OCI-LY7 (cell line): Measurements from ENCODE around the gene SLC27A6. TPM values are rescaled to one million over a fixed set of nuclear protein-coding genes. Genes with fewer than 3 reads are reported as not detected.
"Not testable (repeated sequence)": the region's sequence is repeated elsewhere in the genome, so short reads cannot be mapped to it uniquely, and the experiment has no call there.

Source experiments
- BruUV-seq: library from RNA; stranded (reverse); fragments of 400-500 nt; replicated peaks from 2 replicates; lab custom pipeline; 2021; lab: Mats Ljungman, UMichigan
- CTCF ChIA-PET: fragments of 300-600 bp; sonication (Branson Sonifier 250); formaldehyde crosslinking; loops from one replicate; lab custom pipeline; 2022; ENCODE audit warnings: antibody characterized with exemption; ENCODE audit not compliant: unreplicated experiment; lab: Charles Lee
- POLR2A ChIA-PET: fragments of 300-600 bp; sonication (Branson Sonifier 250); formaldehyde crosslinking; loops from one replicate; lab custom pipeline; 2022; ENCODE audit warnings: antibody characterized with exemption; lab: Charles Lee
- DNase-seq: peaks from one replicate; pipeline ENCODE4 v3.0.0-alpha.2; 2015; ENCODE audit warnings: low spot score
- H2AFZ ChIP-seq: fragments of 200-600 bp; sonication (generic), shearing (Covaris generic); 2 replicates; pipeline ENCODE4 v1.6.1; 2014; ENCODE audit warnings: mild to moderate bottlenecking, antibody characterized with exemption, low read length, moderate library complexity
- H3K27ac ChIP-seq: fragments of 200-600 bp; sonication (generic); 2 replicates; pipeline ENCODE4 v1.5.1; 2014; ENCODE audit warnings: mixed run types, low read depth, mild to moderate bottlenecking, moderate library complexity, low read length, inconsistent platforms; ENCODE audit not compliant: poor library complexity, severe bottlenecking
- H3K36me3 ChIP-seq: fragments of 200-600 bp; sonication (generic); 2 replicates; pipeline ENCODE4 v1.6.1; 2014; ENCODE audit warnings: mild to moderate bottlenecking, antibody characterized with exemption, low read length, moderate library complexity, mixed read lengths; ENCODE audit not compliant: insufficient read depth
- H3K4me1 ChIP-seq: fragments of 200-600 bp; sonication (generic); 2 replicates; pipeline ENCODE4 v1.5.1; 2014; ENCODE audit warnings: mild to moderate bottlenecking, low read length; ENCODE audit not compliant: insufficient read depth, poor library complexity, severe bottlenecking
- H3K4me2 ChIP-seq: fragments of 200-600 bp; sonication (generic); 2 replicates; pipeline ENCODE4 v1.6.1; 2014; ENCODE audit warnings: mild to moderate bottlenecking, low read length
- H3K4me3 ChIP-seq: fragments of 200-600 bp; sonication (generic); 2 replicates; pipeline ENCODE4 v1.5.1; 2014; ENCODE audit warnings: mild to moderate bottlenecking, low read depth, low read length; ENCODE audit not compliant: poor library complexity, severe bottlenecking
- H3K79me2 ChIP-seq: fragments of 200-600 bp; sonication (generic); 2 replicates; pipeline ENCODE4 v1.6.1; 2016; ENCODE audit warnings: low read depth, mild to moderate bottlenecking, low read length, moderate library complexity, mixed read lengths; ENCODE audit not compliant: insufficient read depth
- H3K9me2 ChIP-seq: fragments of 200-600 bp; sonication (generic); 2 replicates; pipeline ENCODE4 v1.6.1; 2016; ENCODE audit warnings: mild to moderate bottlenecking, low read length, mixed read lengths; ENCODE audit not compliant: insufficient read depth
- H3K9me3 ChIP-seq: fragments of 200-600 bp; sonication (generic); 2 replicates; pipeline ENCODE4 v1.6.1; 2014; ENCODE audit warnings: mild to moderate bottlenecking, mixed run types, low read length, mixed read lengths
- H4K20me1 ChIP-seq: fragments of 200-600 bp; sonication (generic); 2 replicates; pipeline ENCODE4 v1.6.1; 2014; ENCODE audit warnings: mild to moderate bottlenecking, antibody characterized with exemption, low read length, moderate library complexity, mixed read lengths; ENCODE audit not compliant: insufficient read depth
- CTCF ChIP-seq: fragments of 200-600 bp; sonication (generic); conservative IDR thresholded peaks from 2 replicates; pipeline ENCODE4 v1.5.1; 2014; ENCODE audit warnings: mild to moderate bottlenecking, antibody characterized with exemption, low read length, moderate library complexity, mixed read lengths
- EZH2phosphoT487 ChIP-seq: fragments of 200-600 bp; sonication (generic); IDR thresholded peaks from 2 replicates; pipeline ENCODE4 v1.6.1; 2018; ENCODE audit warnings: low read depth, borderline replicate concordance, mild to moderate bottlenecking, mixed run types, antibody characterized with exemption, low read length, moderate library complexity, mixed read lengths
- intact Hi-C: fragments of 100-400 bp; cut with micrococcal nuclease; formaldehyde crosslinking; loops from one replicate; pipeline ENCODE4 v1.10.0; 2022; ENCODE audit not compliant: unreplicated experiment
- total RNA-seq, 2 experiments: library from RNA; depleted of rRNA in 1 of 2; stranded (reverse); fragments of >200 nt in 1 of 2; shearing (Covaris generic) in 1 of 2; gene quantifications; 2 replicates each; pipeline ENCODE4 v1.2.3, GENCODE V29; 2014 to 2022

The SLC27A6 gene
- total RNA-seq, 2 experiments from 2014 or later: not detected

GRCh38 chr5:128927644-128928043, 37.6 kb upstream of the SLC27A6 start:
- ChIA-PET CTCF (no interaction called here), POLR2A (no interaction called here)
- no TSS peak for BruUV-seq
- Histone ChIP-seq H3K4me2 (no peak overlapping the region), H3K79me2 (no peaks in the 10 kb centered on the region), H3K36me3 (no peaks in the 10 kb centered on the region), H2AFZ (no peak overlapping the region), H4K20me1 (no peaks in the 10 kb centered on the region), H3K27ac (no peak overlapping the region), H3K9me2 (no peaks in the 10 kb centered on the region), H3K9me3 (no peaks in the 10 kb centered on the region), H3K4me1 (no peaks in the 10 kb centered on the region), H3K4me3 (no peak overlapping the region)
- TF ChIP-seq EZH2phosphoT487 (no peak), CTCF (no peak)
- DNase-seq: no peak
- intact Hi-C loops: no loop called here

GRCh38 chr5:128932232-128932631, 33.1 kb upstream of the SLC27A6 start:
- H3K9me2 ChIP-seq, BruUV-seq, H2AFZ ChIP-seq, H3K4me3 ChIP-seq, H3K9me3 ChIP-seq, H3K4me1 ChIP-seq, CTCF ChIA-PET, H3K4me2 ChIP-seq, H4K20me1 ChIP-seq, intact Hi-C loops, DNase-seq, H3K36me3 ChIP-seq, H3K27ac ChIP-seq, H3K79me2 ChIP-seq: not testable (repeated sequence)
- POLR2A ChIA-PET: interaction anchor here (0.5 kb wide), 1 partner anchor 34 kb away, joined by 4 read pairs; no protein-coding TSS in a partner anchor

- H3K4me2 ChIP-seq, H3K4me3 ChIP-seq, CTCF ChIA-PET, H3K9me2 ChIP-seq, BruUV-seq, H3K79me2 ChIP-seq, H3K4me1 ChIP-seq, H3K9me3 ChIP-seq, POLR2A ChIA-PET, intact Hi-C loops, H2AFZ ChIP-seq, H3K36me3 ChIP-seq, H4K20me1 ChIP-seq, DNase-seq, H3K27ac ChIP-seq: not testable (repeated sequence)
These were observed 22.2 kb upstream of the SLC27A6 start for GRCh38 chr5:128943100-128943499.
